DND-41 (cell line): ENCODE measurements around the gene CD180.

Experiments used
- EZH2 ChIP-seq: IDR thresholded peaks from 3 replicates; pipeline ENCODE4 v1.6.1; 2012; ENCODE audit warnings: borderline replicate concordance, low read depth, mild to moderate bottlenecking, moderate library complexity, low read length, inconsistent platforms; ENCODE audit not compliant: severe bottlenecking
- TF ChIP-seq, protein P1 (sequence below): IDR thresholded peaks from 2 replicates; pipeline ENCODE4 v1.5.1; 2012; ENCODE audit warnings: borderline replicate concordance, low read length, moderate library complexity, mild to moderate bottlenecking; ENCODE audit not compliant: poor library complexity, severe bottlenecking; ENCODE audit errors: extremely low read depth

DNA sequence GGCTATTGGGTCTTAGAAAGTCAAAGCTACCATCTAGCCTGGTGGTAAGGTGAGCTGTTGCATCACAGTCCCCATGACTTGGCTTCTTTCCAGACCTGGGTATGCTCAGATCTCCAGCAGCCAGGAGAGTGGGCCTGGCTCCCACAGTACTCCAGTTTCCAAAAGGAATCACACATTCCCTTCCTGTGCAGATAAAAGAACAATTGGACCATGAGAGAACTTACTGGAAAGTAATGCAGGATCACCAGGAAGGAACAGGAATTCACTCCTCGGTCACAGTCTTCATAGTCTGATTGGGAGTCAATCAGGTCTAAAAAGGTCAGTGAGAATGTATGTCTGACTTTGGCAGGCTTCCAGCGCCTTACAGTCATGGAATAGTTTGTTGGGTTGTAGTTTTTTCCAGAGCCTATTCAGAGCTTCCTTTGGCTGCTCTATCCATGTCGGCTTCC lies 47.8 kb upstream of the CD180 start:
- TF ChIP-seq, protein P1, sequence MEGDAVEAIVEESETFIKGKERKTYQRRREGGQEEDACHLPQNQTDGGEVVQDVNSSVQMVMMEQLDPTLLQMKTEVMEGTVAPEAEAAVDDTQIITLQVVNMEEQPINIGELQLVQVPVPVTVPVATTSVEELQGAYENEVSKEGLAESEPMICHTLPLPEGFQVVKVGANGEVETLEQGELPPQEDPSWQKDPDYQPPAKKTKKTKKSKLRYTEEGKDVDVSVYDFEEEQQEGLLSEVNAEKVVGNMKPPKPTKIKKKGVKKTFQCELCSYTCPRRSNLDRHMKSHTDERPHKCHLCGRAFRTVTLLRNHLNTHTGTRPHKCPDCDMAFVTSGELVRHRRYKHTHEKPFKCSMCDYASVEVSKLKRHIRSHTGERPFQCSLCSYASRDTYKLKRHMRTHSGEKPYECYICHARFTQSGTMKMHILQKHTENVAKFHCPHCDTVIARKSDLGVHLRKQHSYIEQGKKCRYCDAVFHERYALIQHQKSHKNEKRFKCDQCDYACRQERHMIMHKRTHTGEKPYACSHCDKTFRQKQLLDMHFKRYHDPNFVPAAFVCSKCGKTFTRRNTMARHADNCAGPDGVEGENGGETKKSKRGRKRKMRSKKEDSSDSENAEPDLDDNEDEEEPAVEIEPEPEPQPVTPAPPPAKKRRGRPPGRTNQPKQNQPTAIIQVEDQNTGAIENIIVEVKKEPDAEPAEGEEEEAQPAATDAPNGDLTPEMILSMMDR: no peak
- no peak for TF ChIP-seq EZH2
